Uterus (tissue), 2 donors: ENCODE measurements around the gene TSPAN18.

Source experiments
- CTCF ChIP-seq, 4 experiments: fragments of 200-600 bp in 2 of 4; fragments of 450-650 bp in 2 of 4; sonication (generic) in 2 of 4; IDR thresholded peaks; one replicate each; pipeline ENCODE4 v1.5.1; 2016 to 2019; ENCODE audit warnings: antibody characterized with exemption in 4 of 4, mild to moderate bottlenecking in 2 of 4, moderate library complexity in 1 of 4
- POLR2A ChIP-seq, 2 donors: fragments of 450-650 bp; IDR thresholded peaks; one replicate each; pipeline ENCODE4 v1.6.1; 2016; ENCODE audit warnings: antibody characterized with exemption in 2 of 2, mild to moderate bottlenecking in 1 of 2, moderate library complexity in 1 of 2

GRCh38 chr11:44774108-44774507, 47.3 kb downstream of the TSPAN18 start:
- no peak for TF ChIP-seq POLR2A (IDR thresholded peaks at IDR 0.05)
- TF ChIP-seq CTCF (IDR thresholded peaks at IDR 0.05), result no peak
